GM19397 (cell line): ENCODE data around the gene KAZN.

ENCODE experiments used
- ATAC-seq: cut with Tn5 transposase; IDR thresholded peaks from one replicate; pipeline ENCODE4 v1.9.1; 2021; ENCODE audit warnings: mild to moderate bottlenecking, moderate library complexity; ENCODE audit not compliant: unreplicated experiment

Gene KAZN

GRCh38 chr1:15158506-15159165 is 560.2 kb downstream of the KAZN start:
- no peak for ATAC-seq

- no peak for ATAC-seq
Measured at GRCh38 chr1:15159166-15159555, 560.7 kb downstream of the KAZN start.

GRCh38 chr1:15160626-15161025 is 562.1 kb downstream of the KAZN start:
- ATAC-seq, result no peak

- no peak for ATAC-seq
Measured at GRCh38 chr1:15167386-15167785, 568.9 kb downstream of the KAZN start.
